GM21367 (cell line): ENCODE results near the gene SCMH1.

Source experiments
- ATAC-seq: cut with Tn5 transposase; IDR thresholded peaks from one replicate; pipeline ENCODE4 v1.9.1; 2021; ENCODE audit not compliant: unreplicated experiment

Gene SCMH1

DNA sequence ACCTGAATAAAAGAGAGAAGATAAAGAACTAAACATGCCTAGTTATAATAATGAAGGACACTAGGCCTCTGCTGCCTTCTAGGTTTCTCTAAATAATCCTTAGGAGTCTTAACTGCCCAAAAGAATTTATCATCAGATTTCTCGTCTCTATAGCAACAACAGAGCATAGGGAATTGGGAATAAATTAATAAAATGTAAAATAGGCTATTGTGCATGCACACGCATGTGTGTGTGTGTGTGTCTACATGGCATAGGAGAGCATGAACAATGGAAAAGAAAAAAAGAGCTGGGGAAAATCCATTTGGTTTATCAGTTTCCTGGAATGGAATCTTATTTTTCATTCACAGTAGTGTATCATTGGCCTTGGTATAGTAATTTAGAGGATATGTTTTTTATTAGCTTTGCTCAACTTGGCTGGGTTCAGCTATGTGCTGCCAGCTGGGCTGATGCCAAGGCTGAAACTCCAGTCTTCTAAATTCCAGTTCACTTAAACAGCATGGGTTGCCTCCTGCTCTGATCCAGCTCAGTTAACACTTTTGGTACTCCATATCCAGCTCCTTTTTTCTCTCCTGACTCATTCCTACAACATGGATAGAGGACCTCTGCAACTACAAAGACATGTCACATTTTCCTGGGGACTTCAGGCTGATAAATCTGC, 140.0 kb downstream of the SCMH1 start:
- ATAC-seq = no peak

DNA sequence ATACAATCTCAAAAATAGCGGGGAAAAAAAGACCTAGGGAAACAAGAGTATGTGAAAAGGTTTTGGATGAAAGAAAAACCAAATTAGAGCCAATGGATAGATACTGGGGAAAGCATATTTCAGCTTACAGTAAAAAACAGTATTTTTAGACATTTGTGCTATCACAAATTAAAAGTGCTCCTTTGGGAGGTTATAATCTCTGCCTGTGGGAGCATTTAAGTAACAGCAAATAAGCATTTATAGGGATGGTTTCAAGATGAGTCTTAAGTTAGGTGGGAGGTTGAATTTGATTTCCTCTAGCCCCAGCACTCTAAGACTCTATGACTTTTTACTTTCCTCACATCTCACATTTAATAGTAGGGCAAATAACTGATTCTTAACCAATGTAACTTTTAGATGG, 141.0 kb downstream of the SCMH1 start:
- ATAC-seq = no peak

DNA sequence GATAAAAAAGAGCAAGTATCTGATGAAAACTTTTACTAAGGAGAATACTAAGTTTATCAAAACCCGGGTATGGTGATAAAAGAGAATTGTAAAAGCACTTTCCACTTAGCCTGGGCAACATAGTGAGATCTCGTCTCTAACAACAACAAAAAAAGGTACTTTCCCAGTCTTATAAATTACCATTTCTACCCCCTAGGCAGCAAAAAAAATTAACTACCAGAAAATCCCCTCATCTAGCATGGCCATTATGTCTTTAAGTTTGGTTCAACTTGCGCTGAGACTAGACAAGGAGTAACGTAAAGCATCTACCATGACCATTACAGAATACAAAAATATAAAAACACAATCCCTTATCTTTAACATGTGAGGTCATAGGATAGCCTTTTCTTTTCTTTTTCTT, 141.9 kb downstream of the SCMH1 start:
- ATAC-seq = no peak

DNA sequence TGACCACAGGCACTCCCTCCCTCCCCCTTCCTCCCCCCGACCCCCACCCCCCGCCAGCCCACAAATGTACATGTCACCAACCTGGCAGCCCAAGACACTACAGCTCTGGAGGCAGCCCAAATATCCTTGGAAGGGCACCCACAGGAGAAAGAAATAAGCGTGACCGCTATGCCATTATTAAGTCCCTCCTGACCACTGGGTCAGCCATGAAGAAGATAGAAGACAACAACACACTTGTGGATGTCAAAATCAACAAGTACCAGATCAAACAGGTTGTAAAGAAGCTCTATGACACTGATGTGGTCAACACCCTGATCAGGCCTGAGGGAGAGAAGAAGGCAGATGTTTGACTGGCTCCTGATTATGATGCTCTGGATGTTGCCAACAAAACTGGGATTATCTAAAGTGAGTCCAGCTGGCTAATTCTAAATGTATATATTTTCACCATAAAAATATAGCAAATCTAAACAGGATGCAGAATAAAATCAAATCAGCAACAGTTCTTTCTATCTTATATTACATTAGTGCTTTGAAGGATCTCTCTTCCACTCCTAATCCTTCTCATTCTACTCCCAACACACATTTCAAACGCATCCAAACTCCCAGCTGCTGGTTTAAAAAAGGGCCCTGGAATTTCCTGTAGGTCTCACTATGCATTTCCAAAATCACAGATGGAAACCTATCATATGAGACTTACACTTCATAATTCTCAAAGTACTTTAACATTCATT, 143.2 kb downstream of the SCMH1 start:
- no peak for ATAC-seq

DNA sequence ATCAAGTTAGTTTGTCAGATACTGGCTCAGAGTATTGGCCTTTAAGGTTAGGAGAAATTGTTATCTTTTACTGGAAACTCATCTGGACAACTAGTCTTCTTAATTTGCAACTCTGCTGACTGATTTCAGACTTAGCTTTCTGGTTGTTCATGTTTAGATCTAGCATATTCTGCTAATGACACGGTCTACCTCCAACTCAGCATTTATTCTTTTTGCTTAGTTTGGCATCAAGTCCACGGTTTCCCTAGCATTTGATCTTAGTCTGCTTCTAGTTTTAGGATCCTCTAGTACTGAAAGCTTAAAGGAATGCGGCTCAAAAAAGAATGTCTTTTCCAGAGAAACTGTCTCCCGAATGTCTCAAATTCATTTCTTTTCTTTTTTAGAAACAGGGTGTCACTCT, 145.0 kb downstream of the SCMH1 start:
- no peak for ATAC-seq

DNA sequence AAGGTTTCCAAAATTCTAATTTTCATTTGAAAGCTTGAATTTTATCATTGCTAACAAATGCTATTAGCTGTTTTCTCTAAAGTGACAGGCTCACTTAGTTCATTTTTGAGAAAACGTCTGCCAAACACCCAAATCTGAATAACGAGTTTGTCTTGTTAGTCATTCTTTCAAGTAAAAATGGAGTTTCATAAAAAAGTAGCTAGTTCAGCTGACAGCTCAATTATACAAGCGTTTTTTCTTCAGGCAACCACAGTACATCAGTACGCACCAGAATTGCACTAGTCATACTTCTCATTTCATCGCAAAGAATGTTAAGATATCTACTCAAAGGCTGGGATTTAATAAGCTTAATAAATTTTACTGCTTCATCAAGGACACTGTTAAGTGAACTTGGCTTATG, 148.3 kb downstream of the SCMH1 start:
- ATAC-seq = no peak

DNA sequence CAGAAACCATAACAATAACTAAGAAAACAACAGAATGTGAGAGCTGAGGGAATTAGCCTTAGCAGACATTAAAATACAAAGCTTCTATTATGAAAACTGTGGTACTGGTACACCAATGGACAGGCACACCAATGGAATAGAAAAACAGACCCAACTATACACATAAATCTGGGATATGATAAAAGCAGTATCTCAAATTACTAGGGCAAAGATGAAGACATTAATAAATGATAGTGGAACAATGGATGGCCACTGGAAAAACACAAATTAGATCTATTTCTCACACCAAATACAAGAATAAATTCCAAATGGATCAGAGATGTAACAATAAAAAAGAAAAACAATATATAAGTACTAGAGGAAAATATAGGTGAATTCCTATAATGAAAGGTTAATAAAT, 155.2 kb downstream of the SCMH1 start:
- no peak for ATAC-seq

DNA sequence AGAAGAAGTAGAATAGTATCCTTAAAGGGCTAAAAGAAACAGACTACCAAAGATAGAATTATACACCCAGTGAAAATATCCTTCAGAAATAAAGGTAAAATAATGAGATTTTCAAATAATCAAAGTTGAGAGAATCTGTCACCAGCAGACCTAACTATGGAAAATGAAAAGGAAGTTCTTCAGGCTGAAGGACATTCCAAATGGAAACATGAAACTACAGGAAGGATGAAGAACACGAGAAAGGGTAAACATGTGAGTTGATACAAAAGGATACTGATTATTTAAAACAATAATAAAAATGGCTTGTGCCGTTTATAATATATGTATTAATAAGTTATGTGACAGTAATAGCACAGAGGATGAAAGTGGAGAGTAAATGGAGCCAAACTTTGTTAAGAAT, 163.5 kb downstream of the SCMH1 start:
- ATAC-seq = no peak

DNA sequence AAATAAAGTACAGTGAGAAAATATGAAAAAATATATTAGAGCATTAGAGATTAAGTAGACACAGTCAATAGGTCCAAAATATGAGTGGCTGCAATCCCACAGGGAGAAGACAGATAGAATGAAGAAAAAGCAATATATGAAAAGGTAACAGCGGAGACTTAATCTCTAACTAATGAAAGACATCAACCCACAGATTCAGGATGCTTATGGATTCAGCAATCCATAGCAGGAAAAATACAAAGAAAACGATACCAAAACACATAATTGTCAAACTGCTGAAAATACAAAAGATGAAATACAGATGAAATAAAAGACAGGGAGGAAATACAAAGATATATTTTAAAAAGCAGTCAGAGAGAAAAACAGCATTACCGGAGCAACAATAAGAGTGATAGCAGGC, 163.9 kb downstream of the SCMH1 start:
- no peak for ATAC-seq

DNA sequence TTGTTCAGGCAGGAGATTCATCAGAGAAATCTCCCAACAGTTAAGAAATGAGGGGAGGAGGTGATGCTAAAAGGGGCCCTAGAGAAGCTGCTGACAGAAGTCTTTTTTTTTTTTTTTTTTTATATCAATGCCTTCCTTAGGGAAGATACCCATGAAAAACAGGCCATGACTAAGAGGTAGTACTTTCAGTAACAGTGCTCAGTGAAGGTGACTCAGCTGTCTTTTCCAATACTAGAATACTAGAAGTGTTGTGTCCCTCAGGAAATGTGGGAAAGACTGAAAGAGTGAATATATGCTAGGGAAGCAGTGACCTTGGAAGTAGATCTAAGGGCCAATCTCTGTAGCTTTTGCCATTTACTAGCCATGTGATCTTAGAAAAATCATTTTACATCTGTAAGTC, 168.1 kb downstream of the SCMH1 start:
- ATAC-seq = no peak

DNA sequence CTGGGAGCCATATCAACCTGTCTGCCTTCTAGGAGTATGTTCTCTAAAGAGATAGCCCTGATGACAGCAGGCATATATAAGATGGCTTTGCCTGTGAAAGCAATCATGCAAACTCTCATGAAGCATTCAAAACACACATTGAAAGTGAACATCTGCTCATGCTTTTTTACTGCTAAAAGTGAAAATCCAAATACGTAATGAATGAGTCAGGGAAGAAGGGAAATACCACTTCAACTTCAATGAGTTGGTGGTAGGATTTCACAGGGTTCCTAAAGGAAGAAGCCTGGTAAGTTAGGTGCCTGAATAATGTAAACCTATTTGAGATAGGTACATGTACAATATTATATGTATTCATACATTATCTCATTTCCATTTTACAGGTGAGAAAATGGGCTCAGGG, 170.1 kb downstream of the SCMH1 start:
- no peak for ATAC-seq

DNA sequence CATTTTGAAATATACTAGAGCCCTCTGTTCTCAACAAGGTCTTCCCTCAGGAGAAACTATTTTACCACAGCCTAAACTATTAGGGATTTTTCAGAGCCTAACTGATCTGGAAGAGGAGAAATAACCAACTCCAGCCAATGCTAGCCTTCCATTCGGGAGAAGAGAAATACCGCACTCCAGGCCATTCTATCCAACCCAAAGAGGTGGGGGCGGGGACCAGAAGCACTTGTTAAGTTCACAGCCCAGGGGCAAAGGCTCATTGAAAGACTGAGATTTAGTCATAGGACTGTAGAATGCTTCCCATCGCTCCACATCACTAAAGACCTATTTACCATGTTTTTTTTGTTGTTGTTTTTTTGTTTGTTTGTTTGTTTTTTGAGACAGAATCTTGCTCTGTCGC, 185.2 kb downstream of the SCMH1 start:
- ATAC-seq = no peak

DNA sequence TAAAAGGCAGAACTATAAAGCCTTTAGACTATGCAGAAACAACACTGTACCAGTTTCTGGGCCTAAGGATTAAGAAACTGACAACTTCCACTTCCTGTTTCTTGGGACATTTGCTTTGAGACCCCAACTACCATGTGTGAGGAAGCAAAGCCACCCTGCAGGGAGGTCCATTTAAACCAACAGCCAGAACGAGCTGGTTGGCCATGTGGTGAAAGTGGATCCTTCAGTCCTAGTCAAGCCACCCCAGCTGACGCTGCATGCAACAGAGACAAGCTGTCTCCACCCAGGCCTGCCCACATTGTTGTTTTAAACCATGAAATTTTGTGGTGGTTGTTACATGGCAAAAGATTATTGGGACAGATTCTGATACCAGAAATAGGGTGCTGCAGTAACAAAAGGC, 188.8 kb downstream of the SCMH1 start:
- no peak for ATAC-seq

DNA sequence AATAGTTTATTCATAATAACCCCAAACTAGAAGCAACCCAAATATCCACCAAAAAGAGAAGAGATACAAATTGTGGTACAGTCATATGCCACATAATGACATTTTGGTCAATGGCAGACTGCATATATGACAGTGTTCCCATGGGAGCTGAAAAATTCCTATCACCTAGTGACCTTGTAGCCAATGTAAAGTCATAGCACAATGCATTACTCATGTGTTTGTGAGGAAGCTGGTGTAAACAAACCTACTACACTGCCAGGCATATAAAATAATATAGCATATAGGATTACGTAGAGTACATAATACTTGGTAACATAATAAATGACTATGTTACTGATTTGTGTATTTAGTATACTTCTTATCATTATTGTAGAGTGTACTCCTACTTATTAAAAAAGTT, 191.1 kb downstream of the SCMH1 start:
- ATAC-seq = no peak

DNA sequence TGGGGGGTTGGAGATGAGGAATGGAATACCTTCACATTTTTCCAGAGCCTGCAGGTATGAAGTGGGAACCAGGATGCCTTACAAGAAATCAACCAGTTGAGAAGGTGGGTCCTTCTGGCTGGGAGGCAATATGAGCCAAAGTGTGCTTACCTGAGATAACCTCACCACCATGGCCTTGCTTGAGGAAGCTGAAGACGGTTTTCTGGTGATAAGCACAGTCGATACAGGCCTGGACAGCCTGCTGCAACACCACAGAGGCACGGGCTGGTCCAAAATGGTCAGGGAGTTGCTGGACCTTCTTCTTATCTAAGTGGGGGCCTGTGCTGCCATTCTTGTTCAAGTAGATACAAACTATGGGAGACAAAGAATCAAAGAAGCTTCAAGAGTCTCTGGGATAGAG, 193.6 kb downstream of the SCMH1 start:
- ATAC-seq = no peak

DNA sequence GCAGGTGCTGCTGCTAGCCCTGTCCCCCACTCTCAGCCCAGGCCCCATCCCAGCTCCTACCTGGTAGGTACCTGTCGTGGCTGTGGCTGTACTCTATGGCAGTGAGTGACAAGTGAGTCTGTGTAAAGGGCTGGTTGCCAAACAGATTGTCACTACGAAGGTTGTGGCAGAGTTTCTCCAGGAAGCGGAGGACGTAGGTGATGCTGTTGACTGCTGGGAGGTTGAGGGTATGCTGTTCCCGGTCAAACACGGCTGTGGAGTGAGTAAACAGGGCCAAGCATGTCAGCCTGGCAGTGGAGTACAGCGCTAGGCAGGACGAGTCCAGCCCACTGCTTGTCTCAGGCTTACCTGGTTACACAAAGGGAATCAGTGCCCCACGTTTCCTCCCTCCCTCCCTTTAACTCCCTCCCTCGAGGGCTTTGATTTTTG, 195.7 kb downstream of the SCMH1 start:
- no peak for ATAC-seq

DNA sequence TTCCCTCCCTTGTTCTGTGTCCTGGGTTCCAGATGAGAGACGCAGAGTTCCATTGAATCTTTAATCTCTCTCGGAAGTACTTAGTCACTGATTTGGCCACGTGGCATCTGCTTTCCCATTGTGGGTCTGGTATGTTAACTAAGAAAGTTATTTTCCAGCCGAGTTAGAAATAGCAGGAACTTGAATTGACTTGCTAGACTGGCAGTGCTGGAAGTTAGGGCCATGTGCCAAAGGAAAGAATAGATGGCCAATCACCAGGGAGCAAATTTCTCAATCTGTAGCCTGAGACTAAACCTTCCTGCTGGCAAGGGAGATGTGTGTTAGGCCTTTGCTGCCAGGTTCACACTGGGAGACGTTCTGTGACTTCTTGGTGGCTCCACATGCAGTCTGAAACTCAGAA, 196.4 kb downstream of the SCMH1 start:
- no peak for ATAC-seq

DNA sequence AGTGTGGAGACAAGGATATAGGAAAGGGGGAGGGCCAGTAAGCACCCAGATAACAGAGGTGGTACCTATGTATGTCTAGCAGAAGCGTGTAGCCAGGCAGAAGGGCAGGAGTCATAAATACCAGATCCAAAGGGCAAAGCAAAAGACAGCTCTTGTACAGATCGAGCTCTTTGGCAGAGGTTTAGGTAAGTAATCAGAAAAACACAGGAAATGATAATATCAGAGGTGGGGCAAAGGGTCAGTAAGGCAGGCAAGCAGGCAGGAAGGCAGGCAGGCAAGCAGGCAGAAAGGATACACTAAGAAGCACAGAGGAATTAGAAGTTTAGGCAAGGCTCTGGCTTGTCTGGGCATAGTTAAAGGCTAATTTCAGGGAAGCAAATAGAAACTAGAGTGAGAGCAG, 197.9 kb downstream of the SCMH1 start:
- ATAC-seq = no peak

DNA sequence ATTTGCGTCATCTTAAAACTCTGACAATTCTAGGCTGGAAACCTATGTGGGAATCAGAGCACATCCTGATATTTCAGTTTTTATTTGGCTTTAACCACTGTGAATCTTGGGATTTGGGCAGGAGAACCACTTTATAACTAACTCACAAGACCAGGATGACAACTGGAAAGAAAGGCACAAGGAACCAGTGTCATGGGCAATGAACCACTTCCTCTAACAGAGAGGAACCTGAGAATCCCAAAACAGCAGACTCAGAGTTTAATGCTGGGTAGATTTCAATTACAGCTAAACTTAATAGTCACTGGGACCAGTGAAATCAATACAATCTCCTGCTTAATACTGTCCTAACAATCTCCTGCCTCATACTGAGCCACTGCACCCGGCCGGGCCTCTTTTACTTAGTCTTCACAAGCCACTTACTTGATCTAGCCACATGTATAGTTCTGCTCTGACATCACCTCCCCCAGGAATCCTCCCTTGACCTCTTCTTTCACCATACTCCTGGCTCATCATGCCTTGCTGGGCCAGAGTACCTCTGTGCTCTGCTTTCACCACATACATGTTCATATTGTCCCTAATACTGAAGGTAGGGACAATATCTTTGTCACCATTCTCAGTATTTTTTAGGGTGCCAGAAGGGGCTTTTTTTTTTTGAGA, 200.4 kb downstream of the SCMH1 start:
- no peak for ATAC-seq

DNA sequence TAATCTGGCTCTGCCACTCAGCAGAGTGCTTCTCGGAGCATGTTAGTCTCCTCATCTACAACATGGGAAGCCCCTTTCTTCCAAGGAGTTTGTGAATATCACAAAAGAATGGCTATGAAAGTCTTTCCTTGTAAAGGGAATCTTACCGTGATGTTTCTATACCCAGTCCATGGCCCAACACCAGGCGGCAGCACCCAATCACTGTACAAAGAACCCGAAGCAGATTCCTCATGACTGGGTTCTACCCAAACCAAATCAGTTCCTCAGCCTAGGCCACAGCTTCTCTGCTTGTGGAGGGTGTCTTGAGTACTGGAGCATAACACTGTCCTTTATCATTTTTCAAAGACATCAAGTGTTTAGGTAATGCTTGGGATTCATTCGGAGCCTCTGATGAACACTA, 204.0 kb downstream of the SCMH1 start:
- ATAC-seq = no peak

DNA sequence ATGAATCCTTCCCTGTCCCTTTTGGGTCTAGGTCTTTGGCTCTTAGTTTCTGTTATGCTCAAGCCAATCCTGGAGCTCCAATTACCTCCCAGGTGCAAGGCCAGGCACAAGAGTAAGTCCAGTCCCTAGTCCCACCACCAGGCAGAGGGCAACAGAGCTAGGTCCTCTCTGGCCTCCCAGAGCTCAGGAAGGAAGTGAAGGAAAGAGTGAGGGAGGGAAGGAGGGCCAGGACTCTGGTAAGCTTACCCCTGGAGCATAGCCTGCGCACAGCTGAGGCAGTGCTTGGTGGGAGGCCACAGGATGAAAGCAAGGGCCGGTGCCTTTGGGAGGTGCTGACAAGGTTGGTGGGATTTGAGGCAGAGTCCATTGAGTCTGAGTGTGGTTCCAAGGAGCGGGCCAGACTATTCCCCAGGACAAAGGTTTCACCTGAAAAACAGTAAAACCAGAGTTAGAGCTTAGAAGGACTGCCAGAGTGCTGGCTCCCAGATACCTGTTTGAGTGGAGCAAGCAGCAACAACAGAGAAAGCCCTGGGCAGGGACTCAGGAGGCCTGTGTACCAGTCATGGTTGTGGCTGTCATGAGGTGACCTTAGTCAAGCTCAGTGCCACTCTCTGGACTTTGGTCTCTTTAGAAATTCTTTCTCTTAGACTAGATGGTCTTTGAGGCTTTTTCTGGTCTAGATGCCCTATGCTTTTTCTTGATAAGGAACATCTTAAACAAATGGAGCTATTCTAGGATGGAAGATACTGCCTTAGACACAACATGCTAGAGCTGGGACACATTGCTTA, 204.8 kb downstream of the SCMH1 start:
- ATAC-seq = no peak

DNA sequence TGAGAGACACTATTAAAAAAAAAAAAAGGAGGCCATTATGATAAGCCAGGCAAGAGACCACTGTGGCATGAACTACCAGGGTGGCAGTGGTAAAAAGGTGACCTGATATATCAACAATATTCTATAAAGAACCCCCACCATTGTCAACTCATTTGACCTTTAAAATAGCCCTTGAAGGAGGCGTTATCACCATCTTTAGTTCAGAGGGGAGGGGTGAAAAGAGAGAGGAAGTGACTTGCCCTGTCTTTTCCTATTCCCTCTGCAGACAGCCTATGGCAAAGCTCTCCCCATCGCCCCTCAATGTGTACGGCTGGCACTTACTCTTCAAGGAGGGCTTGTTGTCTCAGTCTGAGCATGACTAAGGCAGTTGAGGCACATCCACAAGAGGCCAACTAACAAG, 208.8 kb downstream of the SCMH1 start:
- ATAC-seq = no peak
